Raji (cell line): ENCODE results near the gene SOX6.

Source experiments
- POLR2A ChIP-seq: IDR thresholded peaks from 2 replicates; pipeline ENCODE4 v1.6.1; 2011; ENCODE audit warnings: low read depth, low read length, control low read depth; ENCODE audit not compliant: insufficient read depth

Gene SOX6

DNA sequence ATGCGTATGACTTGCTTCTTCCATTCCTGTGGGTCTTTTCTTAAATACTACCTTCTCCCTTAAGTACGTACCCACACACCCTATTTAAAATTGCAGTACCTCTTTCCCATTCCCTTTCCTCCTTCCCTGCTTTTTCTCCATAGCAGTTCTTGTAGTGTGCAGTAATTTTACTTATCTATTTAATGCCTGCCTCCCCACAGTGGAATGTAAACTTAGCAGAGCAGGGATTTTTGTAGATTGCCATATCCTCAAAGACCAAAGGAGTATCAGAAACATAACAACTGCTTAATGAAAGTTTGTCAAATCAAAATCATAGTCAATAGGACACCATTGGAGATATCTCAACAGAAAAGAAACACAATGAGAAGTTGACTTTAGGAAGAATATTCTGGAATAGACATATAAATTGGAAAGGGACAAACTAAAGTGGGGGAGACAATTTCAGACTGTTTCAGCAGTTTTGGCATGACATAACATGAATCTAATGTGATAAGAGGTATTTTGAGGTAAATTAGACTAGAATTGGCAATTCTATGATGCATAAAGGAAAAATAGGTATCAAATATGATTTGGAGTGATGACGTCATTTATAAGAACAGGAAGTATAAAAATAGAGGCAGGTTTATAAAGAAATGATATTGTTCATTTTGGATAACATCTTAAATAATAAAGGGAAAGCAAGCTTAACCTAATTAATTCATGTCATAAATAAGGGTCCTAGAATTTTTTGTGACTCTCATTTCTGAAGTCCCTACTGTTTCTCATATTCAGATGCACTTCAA lies 188.4 kb downstream of the SOX6 start:
- TF ChIP-seq POLR2A: no peak

DNA sequence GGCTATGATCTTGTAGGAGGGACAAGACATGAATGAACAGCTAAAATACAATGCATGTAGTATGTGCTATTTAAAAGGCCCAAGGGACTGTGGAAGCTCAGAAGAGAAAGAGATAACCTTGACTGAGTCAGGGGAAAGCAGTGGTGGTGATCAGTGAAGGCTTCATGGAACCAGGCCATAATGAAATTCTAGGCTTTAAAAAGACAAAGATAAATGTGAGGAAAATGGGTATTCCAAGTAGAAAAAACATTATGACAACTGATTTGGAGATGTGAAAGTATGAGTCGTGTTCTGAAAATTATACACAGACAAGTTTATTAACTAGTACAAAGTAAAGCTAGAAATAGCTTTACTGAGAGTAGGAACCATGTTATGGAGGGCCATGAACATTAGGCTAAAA lies 189.8 kb downstream of the SOX6 start:
- TF ChIP-seq POLR2A: no peak

DNA sequence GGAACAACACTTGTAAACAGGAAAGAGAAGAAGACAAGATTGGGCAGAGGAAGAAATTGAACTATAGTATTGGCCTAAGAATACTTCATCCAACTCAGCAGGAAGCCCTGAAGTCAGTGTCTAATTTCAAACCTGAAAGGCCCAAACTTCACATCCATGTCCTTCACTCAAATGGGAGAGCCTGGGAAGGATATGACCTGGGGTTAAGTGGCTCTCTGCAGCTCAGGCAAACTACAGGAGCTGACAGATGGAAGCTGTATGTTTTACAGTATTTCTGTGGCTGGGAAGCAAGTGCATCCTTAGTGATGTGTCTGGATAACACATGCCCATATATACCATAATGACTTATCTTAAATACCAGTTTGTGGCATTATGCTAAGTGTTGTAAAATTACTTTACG lies 196.2 kb downstream of the SOX6 start:
- TF ChIP-seq POLR2A: no peak

DNA sequence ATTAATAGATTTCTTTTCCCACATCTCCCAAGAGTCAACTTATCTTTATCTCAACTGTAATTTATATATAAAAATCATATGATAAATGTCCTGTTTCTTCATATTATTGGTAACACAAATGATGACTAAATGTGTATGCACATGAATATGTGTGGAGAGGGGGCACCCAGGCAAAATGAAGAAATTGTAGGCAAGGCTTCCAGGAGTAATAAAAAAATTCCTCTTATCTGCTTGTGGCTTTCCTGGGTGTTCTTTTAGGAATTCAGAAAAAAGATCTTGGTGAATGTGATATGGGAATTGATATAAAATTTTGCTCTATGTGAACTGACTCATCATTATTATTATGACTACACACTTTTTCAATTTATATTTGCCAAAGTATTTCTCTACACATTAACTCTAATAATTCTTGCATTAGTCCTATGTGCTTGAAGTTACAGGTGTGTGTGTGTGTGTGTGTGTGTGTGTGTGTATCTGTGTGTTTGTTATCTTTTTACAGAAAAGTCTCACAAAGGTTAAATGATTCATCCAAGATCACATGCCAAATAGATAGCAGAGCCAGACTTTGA lies 197.8 kb downstream of the SOX6 start:
- TF ChIP-seq POLR2A: no peak

DNA sequence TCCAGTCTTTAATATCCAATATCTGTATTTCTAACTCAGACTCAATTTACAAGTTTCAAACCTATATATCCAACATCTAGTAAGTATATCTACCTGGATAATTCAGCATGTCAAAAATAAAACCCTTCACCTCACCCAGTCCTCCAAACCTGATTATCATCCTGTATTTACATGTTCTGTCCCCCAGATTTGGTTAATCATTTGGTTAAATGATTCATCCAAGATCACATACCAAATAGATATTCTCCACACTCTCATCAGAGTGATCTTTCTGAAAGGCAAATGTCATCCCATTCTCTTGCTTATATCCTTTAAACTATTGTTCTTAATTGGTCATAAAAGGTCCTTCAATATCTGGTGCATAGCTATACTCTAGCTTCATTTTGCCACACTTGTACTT lies 199.0 kb downstream of the SOX6 start:
- TF ChIP-seq POLR2A: no peak

DNA sequence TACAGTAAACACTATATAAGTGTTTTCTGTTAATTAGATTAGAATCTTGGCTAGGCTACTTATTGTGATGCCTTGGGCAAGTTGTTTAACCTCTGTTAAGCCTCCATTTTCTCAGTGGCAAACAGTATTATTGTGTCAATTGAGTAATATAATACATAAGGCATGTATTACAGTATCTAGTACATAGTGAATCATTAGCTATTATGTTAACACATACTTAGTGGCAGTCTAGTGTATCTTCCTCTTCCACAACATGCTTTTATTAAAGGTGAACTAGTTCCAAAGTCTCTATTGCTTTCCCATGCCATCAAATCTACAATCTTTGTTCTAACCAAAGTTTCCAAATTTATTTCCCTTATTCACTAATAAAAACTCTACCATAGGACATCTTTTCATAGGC lies 200.9 kb downstream of the SOX6 start:
- TF ChIP-seq POLR2A: no peak

DNA sequence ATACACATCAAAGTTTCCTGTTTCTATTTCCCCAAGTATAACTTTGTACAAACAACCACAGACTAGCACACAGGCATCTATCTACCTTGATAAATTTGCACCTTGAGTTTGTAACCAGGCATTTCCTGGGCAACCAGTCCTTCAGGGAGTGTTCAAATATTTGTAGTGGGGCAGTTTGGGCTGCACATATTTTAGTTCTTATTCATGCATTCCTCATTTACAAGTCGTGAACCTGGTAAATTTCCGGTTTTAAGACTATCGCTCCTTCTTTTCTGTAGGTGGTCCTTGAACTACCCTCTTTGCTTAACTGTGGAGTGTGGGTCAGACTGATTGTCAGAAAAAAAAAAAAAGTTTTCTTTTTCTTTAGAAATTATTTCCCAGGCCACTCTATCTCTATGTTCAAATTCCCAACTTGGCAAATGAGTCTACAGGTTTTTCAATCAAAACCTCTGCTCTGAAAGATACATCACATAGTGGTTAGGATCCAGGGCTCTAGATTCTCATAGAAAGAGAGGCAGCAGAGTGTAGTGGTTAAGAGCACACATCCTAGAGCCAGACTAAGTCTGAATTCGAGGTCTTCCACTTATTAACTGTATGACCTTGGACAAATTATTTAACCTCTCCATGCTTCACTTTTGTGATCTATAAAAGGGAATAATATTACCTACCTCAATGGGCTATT lies 201.5 kb downstream of the SOX6 start:
- TF ChIP-seq POLR2A: no peak

DNA sequence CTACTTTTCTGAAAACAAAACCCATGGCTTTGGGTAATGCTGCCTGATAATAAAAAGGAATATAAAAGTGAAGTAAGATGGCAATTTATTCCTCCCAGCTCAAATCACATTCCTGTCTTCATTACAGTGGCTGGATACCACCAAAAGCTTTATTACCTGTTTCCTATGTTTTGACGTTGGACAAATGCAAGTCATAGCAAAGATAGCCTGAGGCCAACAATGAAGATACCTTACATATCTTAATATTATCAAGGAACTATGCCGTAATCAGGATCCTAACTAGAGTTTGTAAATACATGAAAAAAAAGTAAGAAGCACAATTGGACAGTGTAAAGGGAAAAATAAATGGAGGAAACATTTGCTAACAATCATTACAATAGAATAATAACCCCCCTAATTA lies 202.4 kb downstream of the SOX6 start:
- no peak for TF ChIP-seq POLR2A

DNA sequence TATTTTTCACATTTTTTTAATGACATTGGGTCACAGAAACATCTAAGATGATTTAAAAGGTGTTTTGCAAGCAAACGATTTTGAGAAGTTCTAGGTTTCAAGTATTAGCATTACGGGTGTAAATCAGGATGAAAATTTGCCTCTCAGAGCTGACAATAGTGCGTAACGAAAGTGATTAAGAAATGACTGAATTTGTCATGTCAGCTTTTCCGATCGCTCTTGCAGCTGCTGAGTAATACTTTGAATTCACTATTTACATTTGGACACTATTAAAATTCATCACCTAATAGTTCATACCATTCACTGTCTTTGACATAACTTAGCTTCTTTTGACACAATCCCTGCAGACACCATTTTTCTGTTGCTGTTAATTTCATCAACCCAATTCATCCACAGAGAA lies 205.2 kb downstream of the SOX6 start:
- no peak for TF ChIP-seq POLR2A

DNA sequence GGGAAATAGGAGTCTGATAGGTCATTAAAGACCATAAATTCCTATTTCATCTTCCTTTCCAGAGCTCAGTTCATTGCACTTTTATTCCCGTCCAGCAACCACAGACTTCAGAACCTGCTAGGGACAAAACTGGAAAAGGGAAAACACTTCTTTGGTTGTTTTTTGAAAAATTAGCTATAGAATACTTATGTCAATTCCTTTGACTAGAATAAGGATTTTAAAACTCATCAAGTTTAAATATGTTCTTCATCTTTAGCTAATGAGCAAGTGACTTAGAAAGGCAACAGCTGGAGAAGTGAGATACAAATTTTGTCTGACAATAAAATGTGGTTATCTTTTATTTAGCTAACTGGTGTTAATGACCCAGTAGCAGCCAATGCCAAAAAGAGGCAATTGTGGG lies 206.9 kb downstream of the SOX6 start:
- TF ChIP-seq POLR2A: no peak

DNA sequence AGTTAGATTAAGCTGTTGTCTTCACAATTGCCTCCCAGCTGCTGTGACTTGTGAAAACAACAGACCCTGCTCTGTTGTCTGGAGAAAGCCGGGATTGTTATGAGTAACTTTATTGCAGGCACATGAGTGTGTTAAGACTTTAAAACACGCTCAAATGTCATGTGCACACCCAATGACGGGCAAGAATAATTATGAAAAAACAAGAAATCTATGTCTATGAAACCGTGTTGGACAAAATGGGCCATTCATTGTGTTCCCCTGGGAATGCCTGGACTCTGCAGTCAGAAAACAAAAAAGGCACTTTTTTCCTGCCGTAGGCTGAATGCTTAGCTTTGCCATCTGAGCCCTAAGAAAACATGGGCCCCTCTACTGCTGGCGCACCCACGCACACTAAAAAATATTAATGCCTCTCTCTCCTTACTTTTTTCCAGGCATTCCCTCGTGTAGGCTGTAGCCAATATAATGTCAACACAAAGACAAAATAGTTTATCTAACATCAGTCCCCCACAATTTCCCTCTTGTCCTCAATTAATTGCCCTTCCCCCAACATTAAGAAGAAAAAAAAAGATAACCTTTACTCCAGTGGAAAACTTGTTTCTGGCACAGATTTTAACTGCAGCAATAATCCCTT lies 207.9 kb downstream of the SOX6 start:
- no peak for TF ChIP-seq POLR2A

DNA sequence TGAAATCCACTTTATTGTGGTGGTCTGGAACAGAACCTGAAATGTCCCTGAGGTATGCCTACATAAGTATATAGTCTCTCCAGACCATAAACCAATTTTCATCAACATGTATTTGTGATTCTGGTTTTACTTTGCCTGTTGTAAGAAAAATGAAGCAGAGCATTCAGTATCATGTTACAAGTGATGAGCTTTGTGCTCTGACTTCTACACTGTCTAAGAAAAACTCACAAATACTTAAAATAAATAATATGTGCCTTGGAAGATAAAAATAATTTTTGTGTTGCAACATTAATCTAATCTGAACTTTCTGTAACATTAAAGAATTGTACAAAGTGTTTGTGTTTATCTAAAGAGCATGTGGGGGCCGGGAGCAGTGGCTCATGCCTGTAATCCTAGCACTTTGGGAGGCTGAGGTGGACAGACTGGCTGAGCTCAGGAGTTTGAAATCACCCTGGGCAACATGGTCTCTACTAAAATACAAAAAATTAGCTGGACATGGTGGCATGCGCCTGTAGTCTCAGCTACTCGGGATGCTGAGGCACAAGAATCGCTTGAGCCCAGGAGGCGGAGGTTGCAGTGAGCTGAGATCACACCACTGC lies 219.5 kb downstream of the SOX6 start:
- no peak for TF ChIP-seq POLR2A

DNA sequence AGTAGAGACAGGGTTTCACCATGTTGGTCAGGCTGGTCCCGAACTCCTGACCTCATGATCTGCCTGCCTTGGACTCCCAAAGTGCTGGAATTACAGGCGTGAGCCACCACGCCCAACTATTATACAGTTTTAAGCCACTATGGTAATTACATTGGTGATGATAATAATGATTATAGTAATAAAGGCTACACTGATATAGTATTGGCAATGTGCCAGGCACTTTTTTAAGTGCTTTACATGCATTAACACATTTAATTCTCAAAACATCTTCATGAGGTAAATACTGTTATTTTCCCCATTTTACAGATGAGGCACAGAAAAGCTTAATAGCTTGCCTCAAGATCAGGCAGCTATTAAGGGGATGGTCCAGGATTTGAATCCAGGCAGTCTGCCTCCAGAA lies 222.5 kb downstream of the SOX6 start:
- TF ChIP-seq POLR2A: no peak

DNA sequence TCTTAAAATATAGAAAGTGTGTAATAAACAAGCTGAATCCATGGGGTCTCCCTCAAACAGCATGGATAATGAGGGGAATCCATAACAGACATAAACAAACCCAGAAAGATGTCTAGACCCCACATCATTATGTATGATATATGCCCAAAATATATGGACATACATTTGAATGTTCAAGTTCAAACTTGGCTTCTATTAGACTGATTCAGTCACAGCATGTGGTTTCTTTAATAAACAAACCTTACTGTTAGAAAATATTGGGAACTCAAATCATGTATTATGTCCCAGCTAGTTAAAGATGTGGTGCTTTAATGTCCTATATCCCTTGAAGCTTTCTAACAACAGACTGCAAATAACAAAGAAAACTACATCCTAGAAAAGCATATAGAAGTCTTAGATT lies 228.6 kb downstream of the SOX6 start:
- TF ChIP-seq POLR2A: no peak

DNA sequence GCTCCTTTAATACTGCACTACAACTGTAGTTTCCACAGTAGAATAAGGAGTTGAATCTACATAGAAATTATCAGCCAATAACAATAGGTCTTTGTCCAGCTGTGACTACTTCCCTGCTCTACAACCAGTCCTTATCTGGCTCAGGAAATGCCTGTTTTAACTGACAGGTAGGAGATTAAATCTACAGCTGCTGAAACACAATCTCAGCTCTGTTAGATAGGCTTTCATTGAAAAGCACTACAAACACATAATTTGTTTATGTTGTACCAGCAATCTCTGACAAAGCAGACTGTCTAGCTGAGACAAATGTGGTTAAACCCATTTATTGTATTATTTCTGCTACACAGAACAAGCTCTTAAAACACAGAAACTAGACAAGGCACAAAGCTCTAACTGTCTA lies 230.0 kb downstream of the SOX6 start:
- TF ChIP-seq POLR2A: no peak
